Non-pigmented ciliary epithelial cell (primary cell): Measurements from ENCODE around the gene CDC42EP4.
"Not testable (repeated sequence)": the region's sequence is repeated elsewhere in the genome, so short reads cannot be mapped to it uniquely, and the experiment has no call there.

Source experiments
- DNase-seq: peaks from one replicate; pipeline ENCODE4 v3.0.0-alpha.2; 2010; ENCODE audit warnings: low read depth

The CDC42EP4 gene

DNA sequence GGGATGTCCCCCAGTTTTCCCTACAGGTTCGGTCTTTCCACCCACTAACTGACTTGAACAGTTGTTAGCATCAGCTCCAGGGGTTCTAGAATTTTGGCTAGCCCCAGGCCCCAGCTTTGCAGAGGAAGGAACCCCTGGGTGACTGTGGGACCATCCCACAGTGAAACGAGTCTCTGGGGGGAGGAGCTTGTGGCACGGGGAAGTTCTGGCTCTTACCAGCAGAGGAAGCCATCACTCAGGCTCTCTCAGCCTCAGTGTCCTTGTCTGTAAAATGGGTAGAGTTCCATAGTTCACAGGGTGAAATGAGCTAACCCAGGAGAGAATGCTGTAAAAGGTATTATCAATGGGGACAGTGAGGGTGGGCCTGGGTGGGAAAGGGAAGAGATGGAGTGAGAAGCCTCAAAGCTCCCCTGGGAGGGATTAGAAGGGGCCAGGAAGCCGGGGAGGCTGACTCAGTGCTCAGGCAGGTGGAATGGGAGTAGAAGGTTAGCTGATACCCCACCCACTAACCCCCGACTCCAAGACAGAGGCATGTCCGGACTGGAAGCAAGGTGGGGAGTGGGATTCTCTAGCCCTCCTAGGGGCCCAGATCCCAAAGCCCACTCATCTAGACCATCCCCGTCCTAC lies 30.9 kb upstream of the CDC42EP4 start:
- DNase-seq, result no peak

GRCh38 chr17:73342050-73342522 lies 30.3 kb upstream of the CDC42EP4 start:
- no peak for DNase-seq

DNA sequence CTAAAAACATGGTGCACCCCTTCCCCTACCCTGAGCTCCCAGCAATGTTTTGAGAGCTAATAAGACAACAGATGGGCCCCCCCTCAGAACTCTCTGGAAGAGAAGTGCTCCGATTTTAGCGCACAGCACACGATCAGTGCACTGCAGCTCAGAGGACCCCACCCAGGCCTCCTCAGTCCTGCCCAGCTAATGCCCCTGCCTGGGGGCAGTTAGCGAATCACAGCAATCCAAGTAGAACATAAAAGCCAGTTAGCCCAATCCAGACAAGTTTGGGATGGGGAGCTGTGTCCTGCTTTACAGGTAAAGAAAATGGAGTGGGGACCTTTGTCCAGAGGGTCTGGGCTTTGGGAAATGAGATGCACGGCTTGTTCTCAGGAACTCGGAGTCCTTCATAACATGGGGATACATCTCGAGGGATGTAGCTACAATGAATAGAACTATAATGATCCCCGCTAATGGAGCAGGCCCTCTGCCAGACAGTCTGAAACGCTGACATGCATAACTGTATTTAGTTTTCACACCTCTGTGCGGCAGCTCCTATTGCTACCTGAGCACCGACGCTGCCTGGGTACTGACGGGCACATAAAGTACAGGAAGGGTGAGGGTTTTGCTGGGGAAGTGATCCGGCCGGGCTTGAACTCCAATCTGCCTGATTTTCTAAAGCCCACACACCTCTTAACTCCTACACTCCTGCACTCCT lies 29.7 kb upstream of the CDC42EP4 start:
- DNase-seq, result no peak

GRCh38 chr17:73340093-73340596 lies 28.3 kb upstream of the CDC42EP4 start:
- DNase-seq, result peak; percentile 71

DNA sequence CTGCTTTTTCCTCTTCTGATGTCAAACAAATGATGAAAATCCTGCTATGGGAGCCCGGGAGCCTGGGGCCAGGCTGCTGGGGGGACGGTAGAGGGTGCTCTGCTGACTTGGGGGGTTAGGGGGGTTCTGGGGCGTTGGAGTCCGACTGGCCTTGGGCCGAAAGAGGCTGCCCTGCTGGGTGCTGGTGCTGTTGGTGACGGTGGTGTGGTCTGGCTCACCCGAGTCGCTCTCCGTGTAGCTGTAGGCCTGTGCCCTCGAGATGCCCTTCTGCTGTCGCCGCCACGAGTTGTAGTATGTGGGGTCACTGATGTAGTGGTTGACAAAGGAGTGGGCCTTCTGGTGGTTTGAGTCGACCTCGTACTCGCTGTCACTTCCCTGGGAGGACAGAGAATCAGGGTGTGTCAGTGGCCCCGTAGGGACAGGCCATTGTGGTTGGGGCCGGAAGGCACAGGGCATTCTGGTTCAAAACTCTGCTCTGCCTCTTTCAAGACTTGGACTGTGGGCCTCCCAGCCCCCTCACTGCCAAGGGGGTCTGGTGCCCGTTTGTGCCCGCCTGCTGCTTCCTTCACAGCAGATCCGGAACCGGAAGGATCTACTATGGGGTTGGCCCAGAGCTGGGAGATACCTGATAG lies 26.9 kb upstream of the CDC42EP4 start:
- DNase-seq, result no peak

- no peak for DNase-seq
Observed at GRCh38 chr17:73338050-73338521, 26.3 kb upstream of the CDC42EP4 start.

DNA sequence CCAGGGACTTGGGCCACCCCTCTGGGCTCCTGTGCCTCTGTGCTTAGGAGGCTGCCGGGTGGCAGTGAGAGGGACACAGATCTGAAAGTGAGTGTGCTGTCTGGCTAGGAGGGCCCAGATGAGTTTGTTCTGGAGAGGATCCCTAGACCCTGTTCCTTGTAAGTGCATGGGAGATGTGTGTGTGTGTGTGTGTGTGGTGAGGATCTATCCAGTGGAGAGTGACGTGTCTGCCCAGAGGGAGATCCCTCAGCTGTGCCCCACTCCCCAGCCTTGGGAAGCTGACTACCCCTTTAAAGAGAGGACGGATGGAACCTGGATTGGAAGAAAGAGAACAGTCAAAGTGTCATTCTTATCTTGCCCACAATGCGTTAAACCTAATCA lies 25.5 kb upstream of the CDC42EP4 start:
- no peak for DNase-seq

- no peak for DNase-seq
Observed at GRCh38 chr17:73336408-73337329, 24.9 kb upstream of the CDC42EP4 start.

DNA sequence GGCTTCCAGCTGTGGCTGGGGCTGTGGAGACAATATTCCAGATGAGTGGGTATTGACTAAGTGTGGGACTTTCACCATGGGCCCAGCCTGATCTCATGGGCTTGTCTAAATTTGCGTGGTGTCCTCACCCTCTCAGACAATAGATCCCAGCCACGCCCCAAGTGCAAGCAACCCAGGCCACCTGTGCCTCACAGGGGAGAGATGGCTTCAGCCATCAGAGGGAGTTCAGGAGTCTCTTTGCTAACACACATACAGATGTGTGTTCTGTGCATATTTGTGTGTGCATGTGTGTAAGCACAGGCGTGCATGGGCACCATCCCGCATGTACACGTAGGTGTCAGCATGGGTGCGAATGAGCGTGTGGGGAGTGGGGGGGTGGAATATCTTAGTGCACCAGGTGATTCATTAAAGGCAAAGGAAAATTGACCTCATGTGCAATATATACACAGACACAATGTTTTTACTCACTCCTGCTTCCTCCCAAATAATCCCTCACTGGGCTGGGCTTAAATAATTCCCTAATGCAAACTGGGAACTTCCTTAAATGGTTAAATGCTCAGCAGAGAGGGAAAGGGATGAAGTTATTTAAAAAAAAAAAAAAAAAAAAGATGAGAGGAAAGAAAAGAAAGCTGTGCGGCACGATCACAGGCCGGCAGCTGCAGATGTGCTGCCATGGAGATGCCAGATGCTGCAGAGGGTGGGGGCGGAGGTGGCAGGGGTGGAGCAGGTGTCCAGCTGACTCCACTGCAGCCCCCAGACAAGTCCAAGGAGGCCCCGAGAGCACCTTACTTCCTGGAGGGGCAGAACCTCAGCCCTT lies 24.0 kb upstream of the CDC42EP4 start:
- no peak for DNase-seq

DNA sequence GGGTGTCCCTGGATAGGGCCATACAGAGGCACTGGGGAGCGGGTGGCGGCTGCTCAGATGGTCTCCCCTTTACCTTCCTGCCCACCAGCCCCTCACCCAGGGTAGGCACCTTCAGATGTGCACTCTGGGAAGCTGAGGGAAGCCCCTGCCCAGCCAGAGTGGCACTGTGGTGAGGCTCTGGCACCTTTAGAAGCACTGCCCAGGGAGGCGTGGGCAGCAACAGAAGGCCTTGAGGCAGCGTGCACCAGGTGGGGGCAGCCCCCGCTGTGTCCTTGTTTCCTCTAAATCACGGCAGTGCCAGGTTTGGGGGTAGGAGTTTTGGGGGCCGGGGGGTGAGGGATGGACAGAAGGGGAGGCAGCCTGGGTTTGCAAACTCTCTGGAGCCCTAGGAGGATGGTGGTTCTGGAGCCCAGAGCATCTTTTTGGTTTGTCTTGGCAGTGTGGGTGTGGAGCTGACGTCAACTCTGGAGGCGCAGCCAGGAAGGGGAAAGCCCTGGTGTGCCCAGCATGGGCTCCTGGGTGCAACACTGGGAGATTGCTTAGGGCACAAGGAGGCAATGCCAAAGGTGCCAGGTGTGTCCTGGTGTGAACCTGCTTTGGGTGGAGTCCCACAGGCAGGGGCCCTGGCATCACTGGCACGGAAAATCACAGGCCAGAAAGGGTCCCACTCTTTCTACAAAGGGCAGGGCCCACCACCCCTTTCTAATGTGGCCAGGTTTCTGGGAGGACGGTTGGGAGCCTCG lies 23.1 kb upstream of the CDC42EP4 start:
- DNase-seq, result no peak

GRCh38 chr17:73333445-73333844 lies 21.6 kb upstream of the CDC42EP4 start:
- DNase-seq, result not testable (repeated sequence)

DNA sequence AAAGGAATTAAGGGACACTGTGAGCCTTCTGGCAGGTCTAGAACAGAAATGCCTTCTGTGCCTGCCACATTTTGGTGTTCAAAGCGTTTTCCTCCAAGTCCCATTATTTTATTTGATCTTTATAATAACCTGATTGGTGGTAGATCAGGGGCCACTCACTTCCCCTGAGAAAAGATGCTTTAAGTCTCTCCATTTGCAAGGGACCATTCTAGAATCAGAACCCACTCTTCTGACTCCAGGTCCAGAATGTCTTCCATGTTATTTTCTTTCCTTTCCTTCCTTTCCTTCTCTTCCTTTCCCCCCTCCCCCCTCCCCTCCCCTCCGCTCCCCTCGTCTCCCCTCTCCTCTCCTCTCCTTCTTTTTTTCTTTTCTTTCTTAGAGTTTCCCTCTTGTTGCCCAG lies 19.3 kb upstream of the CDC42EP4 start:
- no peak for DNase-seq

DNA sequence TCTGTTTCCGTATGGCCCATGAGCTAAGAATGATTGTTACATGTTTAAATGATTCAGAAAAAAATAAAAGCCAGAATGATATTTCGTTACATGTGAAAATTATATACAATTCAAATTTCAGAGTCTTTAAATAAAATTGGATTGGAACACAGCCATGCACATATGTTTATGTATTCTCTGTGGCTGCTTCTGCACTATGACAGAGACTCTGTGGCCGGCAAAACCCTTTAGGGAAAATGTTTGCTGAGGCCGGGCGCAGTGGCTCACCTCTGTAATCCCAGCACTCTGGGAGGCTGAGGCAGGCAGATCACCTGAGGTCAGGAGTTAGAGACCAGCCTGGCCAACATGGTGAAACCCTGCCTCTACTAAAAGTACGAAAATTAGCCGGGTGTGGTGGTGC lies 15.9 kb upstream of the CDC42EP4 start:
- no peak for DNase-seq

GRCh38 chr17:73325527-73325842 lies 13.7 kb upstream of the CDC42EP4 start:
- no peak for DNase-seq

- DNase-seq, result no peak
Observed at GRCh38 chr17:73324711-73325526, 13.1 kb upstream of the CDC42EP4 start.

GRCh38 chr17:73324160-73324475 lies 12.3 kb upstream of the CDC42EP4 start:
- DNase-seq, result no peak

DNA sequence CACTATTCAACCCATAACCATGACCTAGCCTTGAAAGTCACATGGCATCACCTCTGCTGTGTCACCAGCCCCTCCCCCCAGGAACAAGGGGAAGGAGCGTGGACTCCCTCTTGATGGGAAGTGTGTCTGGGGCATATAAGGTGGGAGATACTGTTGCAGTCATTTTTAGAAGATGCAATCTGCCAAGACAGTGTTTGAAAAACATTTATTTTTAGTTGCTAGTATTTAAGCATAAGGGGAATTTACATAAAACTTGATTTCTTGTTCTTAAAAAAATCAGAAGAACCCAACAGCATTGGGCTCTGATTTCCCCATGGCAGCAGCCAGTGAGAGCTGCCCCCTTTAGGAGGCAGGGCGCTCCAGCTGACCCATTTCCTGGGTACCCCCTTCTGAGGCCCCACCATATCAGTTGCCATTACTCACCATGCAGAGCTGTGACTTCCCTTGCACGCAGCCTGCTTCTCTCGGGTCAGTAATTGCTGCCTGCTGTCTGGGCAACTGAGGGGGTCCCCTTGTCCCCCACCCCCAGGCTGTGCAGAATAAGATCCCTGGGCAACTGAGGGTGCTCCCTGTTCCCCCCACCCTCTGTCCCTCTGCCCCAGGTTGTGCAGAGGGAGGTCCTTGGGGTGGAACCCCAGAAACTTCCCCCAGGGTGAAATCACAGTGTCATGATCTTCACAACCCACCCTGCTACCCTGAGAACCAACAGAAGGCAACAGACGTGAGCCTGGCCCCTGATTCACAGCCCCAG lies 11.8 kb upstream of the CDC42EP4 start:
- no peak for DNase-seq

GRCh38 chr17:73320601-73321264 lies 8.9 kb upstream of the CDC42EP4 start:
- no peak for DNase-seq

DNA sequence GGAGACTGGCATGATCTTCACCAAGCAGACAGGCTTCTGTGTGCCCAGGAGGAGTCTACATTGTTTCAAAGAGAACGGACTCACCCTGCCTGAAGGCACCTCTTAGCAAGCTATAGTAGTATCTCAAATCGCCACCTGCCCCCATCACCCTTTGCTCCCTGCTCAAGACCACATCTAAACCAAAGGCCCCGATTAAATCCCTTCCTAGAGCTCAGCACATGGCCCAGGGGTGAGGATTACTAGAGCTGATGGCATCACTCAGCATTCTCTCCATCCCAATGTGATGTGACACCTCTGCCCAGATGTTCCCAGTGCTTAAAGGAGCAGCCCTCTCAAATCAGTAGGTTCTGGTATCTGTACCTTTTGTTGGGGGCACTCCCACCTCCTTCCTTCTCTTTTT lies 8.0 kb upstream of the CDC42EP4 start:
- no peak for DNase-seq
